GM12891 (cell line): ENCODE results near the gene USP32.

Experiments
- DNase-seq: peaks from one replicate; pipeline ENCODE4 v3.0.0; 2011; ENCODE audit warnings: low spot score; ENCODE audit not compliant: insufficient read length
- FAIRE-seq: peaks from 2 replicates; lab custom pipeline; 2011; peaks lifted over from hg19 to GRCh38; lab: Jason Lieb, UNC
- PAX5 ChIP-seq: IDR thresholded peaks from 2 replicates; pipeline ENCODE4 v1.6.1; 2011; ENCODE audit warnings: low read length, moderate library complexity, mild to moderate bottlenecking; ENCODE audit not compliant: insufficient read depth, severe bottlenecking
- POLR2A ChIP-seq: IDR thresholded peaks from 2 replicates; pipeline ENCODE4 v1.6.1; 2011; ENCODE audit warnings: low read depth, low read length, control low read depth
- POLR2AphosphoS5 ChIP-seq: IDR thresholded peaks from 2 replicates; pipeline ENCODE4 v1.6.1; 2011; ENCODE audit warnings: low read depth, low read length, control low read depth
- POU2F2 ChIP-seq: IDR thresholded peaks from 2 replicates; pipeline ENCODE4 v1.6.1; 2011; ENCODE audit warnings: low read depth, mild to moderate bottlenecking, control low read depth, low read length, moderate library complexity
- SPI1 ChIP-seq: IDR thresholded peaks from 2 replicates; pipeline ENCODE4 v1.6.1; 2011; ENCODE audit warnings: low read depth, low read length, control low read depth
- TAF1 ChIP-seq: IDR thresholded peaks from 2 replicates; pipeline ENCODE4 v1.6.1; 2011; ENCODE audit warnings: low read depth, low read length, control low read depth

Gene USP32

GRCh38 chr17:60173304-60173819, 218.6 kb downstream of the USP32 start:
- TF ChIP-seq POLR2A (no peak), PAX5 (no peak), SPI1 (no peak), POLR2AphosphoS5 (no peak), POU2F2 (no peak), TAF1 (no peak)
- DNase-seq, result no peak

DNA sequence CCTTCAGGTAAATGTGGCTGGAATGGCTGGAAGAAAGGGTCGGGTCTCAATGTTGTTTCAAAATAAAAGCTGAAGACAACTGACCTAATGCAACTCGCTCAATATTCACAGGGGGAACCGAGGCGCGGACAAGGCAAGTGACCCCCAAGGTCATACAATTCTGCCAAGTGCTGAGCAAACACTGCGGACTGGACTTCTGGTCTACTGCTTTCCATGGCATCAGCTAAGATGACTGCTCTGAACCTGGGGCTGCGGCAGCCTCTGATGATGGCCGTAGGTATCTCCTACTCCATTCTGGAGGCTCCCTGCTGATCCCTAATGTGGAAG, 220.2 kb downstream of the USP32 start:
- no peak for TF ChIP-seq POLR2AphosphoS5
- TF ChIP-seq TAF1, result no peak
- no peak for TF ChIP-seq POLR2A
- TF ChIP-seq POU2F2, result no peak
- TF ChIP-seq SPI1, result no peak
- TF ChIP-seq PAX5, result no peak
- FAIRE-seq (no peak), DNase-seq (no peak)

More at GRCh38 chr17:60173304-60173819, 218.6 kb downstream of the USP32 start:
- FAIRE-seq, result no peak

GRCh38 chr17:60170835-60171752, 220.8 kb downstream of the USP32 start:
- DNase-seq (no peak), FAIRE-seq (no peak)
- TF ChIP-seq PAX5 (no peak), POU2F2 (no peak), POLR2A (no peak)

- DNase-seq (no peak), FAIRE-seq (no peak)
- no peak for TF ChIP-seq POLR2AphosphoS5
- TF ChIP-seq SPI1, result peak; percentile 38
These were observed 221.8 kb downstream of the USP32 start for GRCh38 chr17:60169921-60170817.

GRCh38 chr17:60168654-60169053, 223.3 kb downstream of the USP32 start:
- FAIRE-seq (no peak), DNase-seq (no peak)
- TF ChIP-seq SPI1, result no peak

DNA sequence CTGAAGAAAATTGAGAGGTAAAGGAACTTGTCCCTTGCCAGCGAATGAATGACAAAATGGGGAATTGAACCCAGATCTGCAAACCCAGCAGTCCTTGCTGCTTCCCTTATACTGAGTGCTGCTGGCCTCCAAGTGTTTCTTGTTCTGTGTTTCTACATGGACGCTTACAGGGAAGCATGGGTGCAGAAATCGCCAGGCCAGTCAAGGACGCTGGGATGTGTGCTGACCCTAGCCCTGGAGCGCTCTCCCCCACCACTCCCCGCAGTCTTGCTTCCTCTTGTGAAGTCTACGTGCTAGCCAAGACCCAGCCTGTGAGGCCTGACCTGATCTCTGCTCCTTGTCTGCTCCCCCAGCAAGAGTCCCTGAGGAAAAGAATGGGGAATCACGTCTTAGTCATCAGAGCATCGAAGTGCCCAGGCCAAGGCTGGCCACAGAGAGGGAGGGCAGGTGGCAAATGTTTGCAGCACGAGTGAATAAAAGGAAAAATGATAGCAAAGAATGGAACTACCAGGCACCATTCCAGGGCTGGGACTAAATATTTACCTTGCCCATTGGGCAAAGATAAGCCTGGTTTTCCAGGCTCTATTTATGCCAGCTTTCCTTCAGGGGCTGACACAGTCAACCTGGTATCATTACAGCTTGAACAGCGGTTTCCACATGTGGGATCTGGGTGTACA, 224.7 kb downstream of the USP32 start:
- DNase-seq (no peak), FAIRE-seq (no peak)
- no peak for TF ChIP-seq POLR2AphosphoS5
- TF ChIP-seq POLR2A, result no peak
- TF ChIP-seq POU2F2, result no peak
- no peak for TF ChIP-seq PAX5
- TF ChIP-seq TAF1, result no peak
- TF ChIP-seq SPI1, result no peak

DNA sequence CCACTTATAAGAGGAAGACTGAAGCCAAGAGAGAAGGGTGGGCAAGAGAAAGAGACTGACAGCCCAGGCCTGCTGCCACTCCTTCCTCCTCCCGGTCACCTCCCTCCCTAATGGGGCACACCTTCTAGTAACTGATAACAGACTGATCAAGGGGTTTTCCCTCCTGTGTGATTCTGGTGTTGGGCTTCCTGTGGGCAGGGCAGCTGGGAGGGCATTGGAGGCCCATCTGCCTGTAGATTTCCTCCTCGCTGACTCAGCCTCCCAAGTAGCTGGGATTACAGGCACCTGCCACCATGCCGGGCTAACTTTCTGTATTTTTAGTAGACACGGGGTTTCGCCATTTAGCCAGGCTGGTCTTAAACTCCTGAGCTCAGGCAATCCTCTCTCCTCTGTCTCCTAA, 226.0 kb downstream of the USP32 start:
- no peak for TF ChIP-seq PAX5
- FAIRE-seq, result no peak
- no peak for DNase-seq

DNA sequence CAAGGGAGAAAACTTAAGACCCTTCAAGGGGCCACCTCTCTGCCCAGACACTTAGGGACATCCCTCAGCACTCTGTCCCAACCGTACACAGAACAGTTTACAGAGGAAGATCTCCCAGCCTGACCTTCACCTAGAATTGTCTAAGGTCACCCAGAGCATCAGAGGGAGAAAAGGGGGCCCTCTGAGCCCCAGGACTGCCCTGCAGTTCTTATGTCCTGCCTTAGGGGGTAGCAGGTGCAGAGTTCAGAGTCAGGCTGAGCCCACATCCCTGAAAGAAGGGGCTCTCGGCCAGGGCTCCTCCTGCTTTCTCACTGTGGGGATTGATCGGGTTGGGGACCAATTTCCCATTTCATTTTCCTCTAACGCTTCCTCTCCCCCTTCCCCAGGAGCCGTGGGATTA, 226.7 kb downstream of the USP32 start:
- DNase-seq, result no peak
- FAIRE-seq, result no peak
- TF ChIP-seq SPI1 (no peak), POU2F2 (no peak), PAX5 (no peak), POLR2AphosphoS5 (no peak), POLR2A (no peak), TAF1 (no peak)

GRCh38 chr17:60164697-60165096, 227.2 kb downstream of the USP32 start:
- TF ChIP-seq POLR2A (no peak), SPI1 (no peak), POU2F2 (no peak), TAF1 (no peak), POLR2AphosphoS5 (no peak), PAX5 (no peak)
- FAIRE-seq, result no peak
- no peak for DNase-seq

DNA sequence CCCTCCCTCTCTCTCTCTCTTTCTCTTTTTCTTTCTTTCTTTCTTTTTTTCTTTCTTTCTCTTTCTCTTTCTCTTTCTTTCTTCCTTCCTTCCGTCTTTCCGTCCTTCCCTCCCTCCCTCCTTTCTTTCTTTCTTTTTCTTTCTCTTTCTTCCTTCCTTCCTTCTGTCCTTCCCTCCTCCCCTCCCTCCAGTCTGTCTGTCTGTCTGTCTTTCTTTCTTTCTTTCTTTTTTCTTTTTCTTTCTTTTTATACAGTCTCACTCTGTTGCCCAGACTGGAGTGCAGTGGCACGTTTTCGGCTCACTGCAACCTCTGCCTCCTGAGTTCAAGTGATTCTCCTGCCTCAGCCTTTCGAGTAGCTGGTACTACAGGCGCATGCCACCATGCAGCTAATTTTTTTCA, 227.8 kb downstream of the USP32 start:
- TF ChIP-seq POLR2A (no peak), TAF1 (no peak), PAX5 (no peak), POLR2AphosphoS5 (no peak)
- no peak for FAIRE-seq
- no peak for DNase-seq
